ENCODE measurements around the gene ELOVL6. TPM values are rescaled to one million over a fixed set of nuclear protein-coding genes. Genes with fewer than 3 reads are reported as not detected.
"Not testable (repeated sequence)": the region's sequence is repeated elsewhere in the genome, so short reads cannot be mapped to it uniquely, and the experiment has no call there.

Gene ELOVL6
- total RNA-seq, 2 donors from 2014 or later, result 1.3 to 1.6 TPM

GRCh38 chr4:110231869-110232268 is 33.5 kb upstream of the ELOVL6 start:
- 67% methylated on average over 4 of the region's 4 CpGs for WGBS
- Histone ChIP-seq H3K27ac (no peak overlapping the region), H3K9me3 (no peaks in the 10 kb centered on the region), H3K36me3 (no peaks in the 10 kb centered on the region), H3K27me3 (replicated peaks; ENCODE audit: insufficient read depth) (no peaks in the 10 kb centered on the region), H3K4me1 (replicated peaks) (no peaks in the 10 kb centered on the region), H3K4me3 (no peak overlapping the region)
- no peak for TF ChIP-seq POLR2A (IDR thresholded peaks at IDR 0.05)
- TF ChIP-seq POLR2AphosphoS5 (IDR thresholded peaks at IDR 0.05), result no peak
- TF ChIP-seq CTCF (IDR thresholded peaks at IDR 0.05), result no peak
- no peak for DNase-seq (ENCODE audit: low spot score)
- intact Hi-C loops (cut with DNase I), result no loop called here

- Histone ChIP-seq H3K9me3 (no peaks in the 10 kb centered on the region), H3K4me3 (no peak overlapping the region), H3K4me1 (replicated peaks) (no peaks in the 10 kb centered on the region), H3K36me3 (no peaks in the 10 kb centered on the region), H3K27me3 (replicated peaks; ENCODE audit: insufficient read depth) (no peaks in the 10 kb centered on the region), H3K27ac (no peak overlapping the region)
- WGBS, result 98% methylated on average over 2 of the region's 2 CpGs
- no peak for DNase-seq (ENCODE audit: low spot score)
- intact Hi-C loops (cut with DNase I), result no loop called here
- TF ChIP-seq CTCF (IDR thresholded peaks at IDR 0.05) (no peak), POLR2AphosphoS5 (IDR thresholded peaks at IDR 0.05) (no peak), POLR2A (IDR thresholded peaks at IDR 0.05) (no peak)
These were observed 30.9 kb upstream of the ELOVL6 start for GRCh38 chr4:110229266-110229665.

- no peaks in the 10 kb centered on the region for H3K4me1 ChIP-seq (replicated peaks)
- intact Hi-C loops (cut with DNase I), result no loop called here
- DNase-seq (ENCODE audit: low spot score), result no peak
- no peak overlapping the region for H3K27ac ChIP-seq
- no peak overlapping the region for H3K4me3 ChIP-seq
- no peaks in the 10 kb centered on the region for H3K27me3 ChIP-seq (replicated peaks; ENCODE audit: insufficient read depth)
- H3K9me3 ChIP-seq, result no peaks in the 10 kb centered on the region
- no peaks in the 10 kb centered on the region for H3K36me3 ChIP-seq
- WGBS, result 18% methylated on average over 4 of the region's 4 CpGs
- no peak for TF ChIP-seq CTCF (IDR thresholded peaks at IDR 0.05)
- no peak for TF ChIP-seq POLR2AphosphoS5 (IDR thresholded peaks at IDR 0.05)
- TF ChIP-seq POLR2A (IDR thresholded peaks at IDR 0.05), result no peak
These were observed 26.4 kb upstream of the ELOVL6 start for GRCh38 chr4:110224812-110225211.

- WGBS, result 61% methylated on average over 2 of the region's 2 CpGs
- TF ChIP-seq POLR2A (IDR thresholded peaks at IDR 0.05) (no peak), CTCF (IDR thresholded peaks at IDR 0.05) (no peak), POLR2AphosphoS5 (IDR thresholded peaks at IDR 0.05) (no peak)
These were observed 25.7 kb upstream of the ELOVL6 start for GRCh38 chr4:110224142-110224541.

GRCh38 chr4:110218935-110219334 is 20.5 kb upstream of the ELOVL6 start:
- WGBS, result 97% methylated on average over 1 of the region's 1 CpG
- intact Hi-C loops (cut with DNase I); H3K27ac ChIP-seq; H3K27me3 ChIP-seq (replicated peaks; ENCODE audit: insufficient read depth); DNase-seq (ENCODE audit: low spot score); H3K36me3 ChIP-seq; H3K4me3 ChIP-seq; H3K4me1 ChIP-seq (replicated peaks); H3K9me3 ChIP-seq: not testable (repeated sequence)

More at GRCh38 chr4:110224142-110224541, 25.7 kb upstream of the ELOVL6 start:
- Histone ChIP-seq H3K36me3 (no peaks in the 10 kb centered on the region), H3K27me3 (replicated peaks; ENCODE audit: insufficient read depth) (no peaks in the 10 kb centered on the region), H3K9me3 (no peaks in the 10 kb centered on the region), H3K4me1 (replicated peaks) (no peaks in the 10 kb centered on the region), H3K27ac (no peak overlapping the region), H3K4me3 (no peak overlapping the region)
- intact Hi-C loops (cut with DNase I), result no loop called here
- DNase-seq (ENCODE audit: low spot score), result no peak

GRCh38 chr4:110217181-110217580 is 18.8 kb upstream of the ELOVL6 start:
- H3K27ac ChIP-seq; H3K9me3 ChIP-seq; H3K27me3 ChIP-seq (replicated peaks; ENCODE audit: insufficient read depth); H3K36me3 ChIP-seq; H3K4me1 ChIP-seq (replicated peaks); intact Hi-C loops (cut with DNase I); H3K4me3 ChIP-seq; DNase-seq (ENCODE audit: low spot score): not testable (repeated sequence)
- 84% methylated on average over 4 of the region's 4 CpGs for WGBS

Measured in prostate gland (tissue), 2 donors.